Measurements from ENCODE around the gene SNAI3. TPM values are rescaled to one million over a fixed set of nuclear protein-coding genes. Genes with fewer than 3 reads are reported as not detected.

SNAI3 gene
- total RNA-seq, 1 donor from 2014 or later = not detected

- no peak for FAIRE-seq
- Histone ChIP-seq H3K4me3 (ENCODE audit: low read depth, low read length) (no peak overlapping the region), H3K27me3 (ENCODE audit: control insufficient read depth, insufficient read depth, low read length) (no peaks in the 10 kb centered on the region), H3K36me3 (ENCODE audit: control insufficient read depth, insufficient read depth, low read length) (peaks cover 11% of the 10 kb centered on the region)
- TF ChIP-seq CTCF (IDR thresholded peaks at IDR 0.05; ENCODE audit: insufficient read depth, low read length, severe bottlenecking) = no peak
- DNase-seq (ENCODE audit: low read depth) = no peak
Observed at GRCh38 chr16:88652762-88653063, 33.6 kb downstream of the SNAI3 start.

- H3K36me3 ChIP-seq (ENCODE audit: control insufficient read depth, insufficient read depth, low read length) = peaks cover 11% of the 10 kb centered on the region
- no peak for TF ChIP-seq CTCF (IDR thresholded peaks at IDR 0.05; ENCODE audit: insufficient read depth, low read length, severe bottlenecking)
- DNase-seq (ENCODE audit: low read depth) = no peak
- H3K27me3 ChIP-seq (ENCODE audit: control insufficient read depth, insufficient read depth, low read length) = no peaks in the 10 kb centered on the region
- FAIRE-seq = no peak
- no peak overlapping the region for H3K4me3 ChIP-seq (ENCODE audit: low read depth, low read length)
Observed at GRCh38 chr16:88651989-88652761, 34.1 kb downstream of the SNAI3 start.

- H3K27me3 ChIP-seq (ENCODE audit: control insufficient read depth, insufficient read depth, low read length) = no peaks in the 10 kb centered on the region
- peaks cover 7% of the 10 kb centered on the region for H3K36me3 ChIP-seq (ENCODE audit: control insufficient read depth, insufficient read depth, low read length)
- FAIRE-seq (no peak), DNase-seq (ENCODE audit: low read depth) (no peak)
- H3K4me3 ChIP-seq (ENCODE audit: low read depth, low read length) = peak overlapping the region; percentile 57
- TF ChIP-seq CTCF (IDR thresholded peaks at IDR 0.05; ENCODE audit: insufficient read depth, low read length, severe bottlenecking) = no peak
Observed at GRCh38 chr16:88651276-88651988, 34.9 kb downstream of the SNAI3 start.

- peak within 1 kb of the TSS; percentile 57 for H3K4me3 ChIP-seq (ENCODE audit: low read depth, low read length)
- H3K27me3 ChIP-seq (ENCODE audit: control insufficient read depth, insufficient read depth, low read length) = no peaks in the 10 kb centered on the region
- DNase-seq (ENCODE audit: low read depth) (peak; percentile 18), FAIRE-seq (no peak)
- H3K36me3 ChIP-seq (ENCODE audit: control insufficient read depth, insufficient read depth, low read length) = peaks cover 5% of the 10 kb centered on the region
- TF ChIP-seq CTCF (IDR thresholded peaks at IDR 0.05; ENCODE audit: insufficient read depth, low read length, severe bottlenecking) = no peak
Observed at GRCh38 chr16:88650749-88651275, 35.5 kb downstream of the SNAI3 start, which contains the start of gene CYBA. CYBA (minus strand) TSS chr16:88651053; CDS start chr16:88651013, 40 bp downstream.

- Histone ChIP-seq H3K27me3 (ENCODE audit: control insufficient read depth, insufficient read depth, low read length) (no peaks in the 10 kb centered on the region), H3K4me3 (ENCODE audit: low read depth, low read length) (peak overlapping the region; percentile 57), H3K36me3 (ENCODE audit: control insufficient read depth, insufficient read depth, low read length) (peaks cover 3% of the 10 kb centered on the region)
- no peak for TF ChIP-seq CTCF (IDR thresholded peaks at IDR 0.05; ENCODE audit: insufficient read depth, low read length, severe bottlenecking)
- DNase-seq (ENCODE audit: low read depth) (no peak), FAIRE-seq (no peak)
Observed at GRCh38 chr16:88649924-88650748, 36.2 kb downstream of the SNAI3 start.

All from bronchial epithelial cell (primary cell).